OCI-LY7 (cell line): ENCODE data around the gene DMXL1.

Source experiments
- CTCF ChIP-seq: fragments of 200-600 bp; sonication (generic); conservative IDR thresholded peaks from 2 replicates; pipeline ENCODE4 v1.5.1; 2014; ENCODE audit warnings: mild to moderate bottlenecking, antibody characterized with exemption, low read length, moderate library complexity, mixed read lengths
- EZH2phosphoT487 ChIP-seq: fragments of 200-600 bp; sonication (generic); IDR thresholded peaks from 2 replicates; pipeline ENCODE4 v1.6.1; 2018; ENCODE audit warnings: low read depth, borderline replicate concordance, mild to moderate bottlenecking, mixed run types, antibody characterized with exemption, low read length, moderate library complexity, mixed read lengths

- no peak for TF ChIP-seq CTCF
- no peak for TF ChIP-seq EZH2phosphoT487
Observed at GRCh38 chr5:119166026-119166425, 95.1 kb downstream of the DMXL1 start.
